ENCODE results near the gene HRAS.

DNA sequence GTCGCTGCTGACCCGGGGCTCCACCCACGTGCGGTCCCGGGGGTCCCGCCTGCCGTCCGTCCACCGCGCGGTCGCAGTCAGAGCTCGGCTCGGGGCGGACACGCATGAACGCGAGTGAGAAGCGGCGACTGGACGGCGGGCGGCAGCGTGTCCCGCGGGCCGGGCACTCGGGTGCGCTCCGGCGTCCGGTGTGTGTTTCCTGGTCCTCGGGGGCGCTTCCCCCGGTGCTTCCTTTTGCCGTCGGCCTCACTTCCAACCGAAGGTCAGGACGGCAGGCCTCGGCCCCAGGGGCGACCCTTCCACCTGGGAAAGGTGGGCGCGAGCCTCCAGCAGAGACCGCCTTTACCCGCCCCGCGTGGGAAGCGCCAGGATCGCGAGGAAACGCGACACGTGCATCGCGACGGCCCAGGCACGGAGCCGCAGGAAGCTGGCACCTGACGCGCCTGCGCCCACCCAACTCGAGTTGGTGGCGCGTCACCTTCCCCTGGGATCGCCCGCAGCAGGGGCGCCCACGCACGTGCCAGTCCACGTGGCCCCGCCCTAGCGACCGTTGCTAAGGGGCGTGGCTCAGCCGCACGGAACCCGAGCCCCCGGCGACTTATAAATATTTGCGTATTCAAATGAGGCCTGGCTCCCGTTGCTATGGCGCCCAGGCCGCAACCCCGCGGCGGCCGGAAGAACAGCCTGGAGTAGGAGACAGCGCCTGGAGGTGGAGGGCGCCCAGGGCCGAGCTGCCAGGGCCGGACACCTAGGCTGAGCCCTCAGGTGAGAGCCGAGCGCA, 1.7 kb upstream of the HRAS start, which contains the start of gene LRRC56:
- TF ChIP-seq EZH2 (IDR thresholded peaks at IDR 0.05; ENCODE audit: insufficient read depth, poor library complexity, severe bottlenecking) (no peak), EZH2phosphoT487 (IDR thresholded peaks at IDR 0.05; ENCODE audit: insufficient read depth, low read depth) (no peak)

Data from GM23248 (cell line).